ENCODE data around the gene SLC25A13.

Gene SLC25A13

GRCh38 chr7:96179837-96180236 is 142.1 kb downstream of the SLC25A13 start:
- Histone ChIP-seq H3K4me1 (ENCODE audit: low read length) (no peaks in the 10 kb centered on the region), H3K4me2 (ENCODE audit: low read depth, low read length) (no peak overlapping the region), H3K4me3 (ENCODE audit: low read length) (no peak overlapping the region), H3K9ac (ENCODE audit: low read length) (no peak overlapping the region), H2AFZ (ENCODE audit: low read length) (no peak overlapping the region), H3K36me3 (replicated peaks; ENCODE audit: insufficient read depth, low read length) (no peaks in the 10 kb centered on the region), H3K79me2 (ENCODE audit: low read length) (no peaks in the 10 kb centered on the region), H4K20me1 (ENCODE audit: insufficient read depth, low read length) (no peaks in the 10 kb centered on the region), H3F3A (ENCODE audit: insufficient read depth, low read length) (no peaks in the 10 kb centered on the region), H3K9me3 (replicated peaks; ENCODE audit: insufficient read depth, low read length) (no peaks in the 10 kb centered on the region), H3K9me2 (replicated peaks; ENCODE audit: insufficient read depth, low read length) (no peaks in the 10 kb centered on the region), H3K27me3 (replicated peaks; ENCODE audit: insufficient read depth, low read length) (no peaks in the 10 kb centered on the region), H3K27ac (ENCODE audit: low read length) (no peak overlapping the region)
- no peak for TF ChIP-seq EZH2phosphoT487 (IDR thresholded peaks at IDR 0.05; ENCODE audit: low read length)
- no peak for TF ChIP-seq CTCF (IDR thresholded peaks at IDR 0.05; ENCODE audit: low read length)
- no peak for TF ChIP-seq EZH2 (optimal IDR thresholded peaks at IDR 0.05; ENCODE audit: low read depth, low read length)
- DNase-seq, result no peak

GRCh38 chr7:96179341-96179740 is 142.6 kb downstream of the SLC25A13 start:
- Histone ChIP-seq H3K27ac (ENCODE audit: low read length) (no peak overlapping the region), H3K4me2 (ENCODE audit: low read depth, low read length) (no peak overlapping the region), H3K4me1 (ENCODE audit: low read length) (no peaks in the 10 kb centered on the region), H4K20me1 (ENCODE audit: insufficient read depth, low read length) (no peaks in the 10 kb centered on the region), H3F3A (ENCODE audit: insufficient read depth, low read length) (no peaks in the 10 kb centered on the region), H3K9me2 (replicated peaks; ENCODE audit: insufficient read depth, low read length) (no peaks in the 10 kb centered on the region), H3K9ac (ENCODE audit: low read length) (no peak overlapping the region), H3K27me3 (replicated peaks; ENCODE audit: insufficient read depth, low read length) (no peaks in the 10 kb centered on the region), H3K4me3 (ENCODE audit: low read length) (no peak overlapping the region), H3K79me2 (ENCODE audit: low read length) (no peaks in the 10 kb centered on the region), H3K9me3 (replicated peaks; ENCODE audit: insufficient read depth, low read length) (no peaks in the 10 kb centered on the region), H2AFZ (ENCODE audit: low read length) (no peak overlapping the region), H3K36me3 (replicated peaks; ENCODE audit: insufficient read depth, low read length) (no peaks in the 10 kb centered on the region)
- no peak for DNase-seq
- TF ChIP-seq EZH2 (optimal IDR thresholded peaks at IDR 0.05; ENCODE audit: low read depth, low read length) (no peak), CTCF (IDR thresholded peaks at IDR 0.05; ENCODE audit: low read length) (no peak), EZH2phosphoT487 (IDR thresholded peaks at IDR 0.05; ENCODE audit: low read length) (no peak)

GRCh38 chr7:96178581-96178980 is 143.3 kb downstream of the SLC25A13 start:
- Histone ChIP-seq H3K4me1 (ENCODE audit: low read length) (no peaks in the 10 kb centered on the region), H3K36me3 (replicated peaks; ENCODE audit: insufficient read depth, low read length) (no peaks in the 10 kb centered on the region), H2AFZ (ENCODE audit: low read length) (no peak overlapping the region), H3K4me2 (ENCODE audit: low read depth, low read length) (no peak overlapping the region), H3K27ac (ENCODE audit: low read length) (no peak overlapping the region), H3K9ac (ENCODE audit: low read length) (no peak overlapping the region), H3K27me3 (replicated peaks; ENCODE audit: insufficient read depth, low read length) (no peaks in the 10 kb centered on the region), H3F3A (ENCODE audit: insufficient read depth, low read length) (no peaks in the 10 kb centered on the region), H3K9me3 (replicated peaks; ENCODE audit: insufficient read depth, low read length) (no peaks in the 10 kb centered on the region), H3K79me2 (ENCODE audit: low read length) (no peaks in the 10 kb centered on the region), H3K9me2 (replicated peaks; ENCODE audit: insufficient read depth, low read length) (no peaks in the 10 kb centered on the region), H4K20me1 (ENCODE audit: insufficient read depth, low read length) (no peaks in the 10 kb centered on the region), H3K4me3 (ENCODE audit: low read length) (no peak overlapping the region)
- TF ChIP-seq EZH2 (optimal IDR thresholded peaks at IDR 0.05; ENCODE audit: low read depth, low read length) (no peak), EZH2phosphoT487 (IDR thresholded peaks at IDR 0.05; ENCODE audit: low read length) (no peak), CTCF (IDR thresholded peaks at IDR 0.05; ENCODE audit: low read length) (no peak)
- no peak for DNase-seq

Measured in MM.1S (cell line).